ENCODE measurements around the gene OBSCN.
"Not testable (repeated sequence)": the region's sequence is repeated elsewhere in the genome, so short reads cannot be mapped to it uniquely, and the experiment has no call there.

OBSCN gene

GRCh38 chr1:228226956-228227791 is 19.3 kb downstream of the OBSCN start:
- DNase-seq = no peak

- not testable (repeated sequence) for DNase-seq
Measured at GRCh38 chr1:228228147-228228546, 20.3 kb downstream of the OBSCN start.

- DNase-seq = no peak
Measured at GRCh38 chr1:228228601-228229074, 20.8 kb downstream of the OBSCN start.

- DNase-seq = no peak
Measured at GRCh38 chr1:228231189-228231588, 23.3 kb downstream of the OBSCN start.

- no peak for DNase-seq
Measured at GRCh38 chr1:228233136-228233535, 25.3 kb downstream of the OBSCN start.

GRCh38 chr1:228234921-228235320 is 27.1 kb downstream of the OBSCN start:
- no peak for DNase-seq

GRCh38 chr1:228236744-228237143 is 28.9 kb downstream of the OBSCN start:
- DNase-seq = peak; percentile 21

GRCh38 chr1:228238007-228238406 is 30.2 kb downstream of the OBSCN start:
- no peak for DNase-seq

GRCh38 chr1:228238461-228238860 is 30.6 kb downstream of the OBSCN start:
- DNase-seq = no peak

GRCh38 chr1:228240411-228241240 is 32.8 kb downstream of the OBSCN start:
- DNase-seq = no peak

GRCh38 chr1:228241259-228241658 is 33.4 kb downstream of the OBSCN start:
- no peak for DNase-seq

GRCh38 chr1:228242409-228242808 is 34.6 kb downstream of the OBSCN start:
- no peak for DNase-seq

GRCh38 chr1:228243093-228243492 is 35.2 kb downstream of the OBSCN start:
- no peak for DNase-seq

GRCh38 chr1:228243989-228244388 is 36.1 kb downstream of the OBSCN start:
- DNase-seq = not testable (repeated sequence)

- DNase-seq = no peak
Measured at GRCh38 chr1:228245111-228245510, 37.3 kb downstream of the OBSCN start.

- DNase-seq = no peak
Measured at GRCh38 chr1:228246216-228246900, 38.5 kb downstream of the OBSCN start.

- DNase-seq = no peak
Measured at GRCh38 chr1:228249513-228250305, 41.9 kb downstream of the OBSCN start.

GRCh38 chr1:228252476-228252875 is 44.6 kb downstream of the OBSCN start:
- DNase-seq = not testable (repeated sequence)

- no peak for DNase-seq
Measured at GRCh38 chr1:228256626-228257375, 49.0 kb downstream of the OBSCN start.

- DNase-seq = no peak
Measured at GRCh38 chr1:228258486-228258885, 50.6 kb downstream of the OBSCN start.

- DNase-seq = no peak
Measured at GRCh38 chr1:228259368-228259894, 51.6 kb downstream of the OBSCN start.

Data from activated naive CD4-positive, alpha-beta T cell treated with Interleukin-2 at 50 U/mL for 16 hours (primary cell).